ENCODE data around the gene CRTAC1. TPM values are rescaled to one million over a fixed set of nuclear protein-coding genes. Genes with fewer than 3 reads are reported as not detected.

Gene CRTAC1
- total RNA-seq, 1 donor from 2014 or later, result 0.82 TPM

GRCh38 chr10:97883092-97883485 lies 147.3 kb downstream of the CRTAC1 start:
- Mint-ChIP-seq H3K36me3 (ENCODE audit: low read depth) (no peaks in the 10 kb centered on the region), H3K27ac (ENCODE audit: unreplicated experiment) (no peak overlapping the region), H3K9me3 (no peaks in the 10 kb centered on the region), H3K27me3 (ENCODE audit: low read depth) (peaks cover 7% of the 10 kb centered on the region), H3K4me3 (no peak overlapping the region), H3K4me1 (peaks cover 3% of the 10 kb centered on the region)
- DNase-seq (ENCODE audit: low read depth, low spot score), result no peak
- no peak for TF ChIP-seq CTCF (conservative IDR thresholded peaks at IDR 0.05)

- H3K4me3 Mint-ChIP-seq, result no peak overlapping the region
- no peak for DNase-seq (ENCODE audit: low read depth, low spot score)
- H3K27me3 Mint-ChIP-seq (ENCODE audit: low read depth), result peaks cover 8% of the 10 kb centered on the region
- H3K36me3 Mint-ChIP-seq (ENCODE audit: low read depth), result no peaks in the 10 kb centered on the region
- no peak overlapping the region for H3K27ac Mint-ChIP-seq (ENCODE audit: unreplicated experiment)
- no peak for TF ChIP-seq CTCF (conservative IDR thresholded peaks at IDR 0.05)
- H3K9me3 Mint-ChIP-seq, result no peaks in the 10 kb centered on the region
- no peaks in the 10 kb centered on the region for H3K4me1 Mint-ChIP-seq
Measured at GRCh38 chr10:97882142-97883091, 148.0 kb downstream of the CRTAC1 start.

- no peak overlapping the region for H3K4me3 Mint-ChIP-seq
- no peak for DNase-seq (ENCODE audit: low read depth, low spot score)
- peaks cover 13% of the 10 kb centered on the region for H3K27me3 Mint-ChIP-seq (ENCODE audit: low read depth)
- no peak for TF ChIP-seq CTCF (conservative IDR thresholded peaks at IDR 0.05)
- no peak overlapping the region for H3K27ac Mint-ChIP-seq (ENCODE audit: unreplicated experiment)
- H3K9me3 Mint-ChIP-seq, result no peaks in the 10 kb centered on the region
- no peaks in the 10 kb centered on the region for H3K36me3 Mint-ChIP-seq (ENCODE audit: low read depth)
- no peaks in the 10 kb centered on the region for H3K4me1 Mint-ChIP-seq
Measured at GRCh38 chr10:97880109-97880508, 150.3 kb downstream of the CRTAC1 start.

GRCh38 chr10:97879241-97879640 lies 151.2 kb downstream of the CRTAC1 start:
- no peaks in the 10 kb centered on the region for H3K4me1 Mint-ChIP-seq
- H3K36me3 Mint-ChIP-seq (ENCODE audit: low read depth), result no peaks in the 10 kb centered on the region
- H3K4me3 Mint-ChIP-seq, result no peak overlapping the region
- no peak overlapping the region for H3K27ac Mint-ChIP-seq (ENCODE audit: unreplicated experiment)
- peaks cover 17% of the 10 kb centered on the region for H3K27me3 Mint-ChIP-seq (ENCODE audit: low read depth)
- TF ChIP-seq CTCF (conservative IDR thresholded peaks at IDR 0.05), result no peak
- H3K9me3 Mint-ChIP-seq, result no peaks in the 10 kb centered on the region
- DNase-seq (ENCODE audit: low read depth, low spot score), result no peak

- Mint-ChIP-seq H3K36me3 (ENCODE audit: low read depth) (no peaks in the 10 kb centered on the region), H3K4me1 (no peaks in the 10 kb centered on the region), H3K27ac (ENCODE audit: unreplicated experiment) (no peak overlapping the region), H3K9me3 (no peaks in the 10 kb centered on the region), H3K4me3 (no peak overlapping the region), H3K27me3 (ENCODE audit: low read depth) (peaks cover 42% of the 10 kb centered on the region)
- no peak for DNase-seq (ENCODE audit: low read depth, low spot score)
- TF ChIP-seq CTCF (conservative IDR thresholded peaks at IDR 0.05), result no peak
Measured at GRCh38 chr10:97876402-97876801, 154.0 kb downstream of the CRTAC1 start.

All from neural crest cell (in vitro differentiated cells).